Omental fat pad (tissue), 4 donors: ENCODE measurements around the gene MAGI1. TPM values are rescaled to one million over a fixed set of nuclear protein-coding genes. Genes with fewer than 3 reads are reported as not detected.
"Not testable (repeated sequence)": the region's sequence is repeated elsewhere in the genome, so short reads cannot be mapped to it uniquely, and the experiment has no call there.

Experiments used
- ATAC-seq: fragments of 150-250 bp; one replicate; pipeline ENCODE4 v1.9.1; 2016; ENCODE audit warnings: mild to moderate bottlenecking, moderate library complexity; ENCODE audit not compliant: low FRiP score
- DNase-seq: peaks from one replicate; pipeline ENCODE4 v3.0.0-alpha.2; 2019; ENCODE audit warnings: low spot score
- CTCF ChIP-seq, 3 donors: fragments of 450-650 bp; IDR thresholded peaks; one replicate each; pipeline ENCODE4 v1.5.1; 2016 to 2017; ENCODE audit warnings: antibody characterized with exemption in 3 of 3, mild to moderate bottlenecking in 3 of 3, moderate library complexity in 2 of 3
- total RNA-seq, 4 donors: library from RNA; depleted of rRNA; stranded (reverse); fragments of >200 nt; gene quantifications; one replicate each; pipeline ENCODE4 v1.1.0, GENCODE V29; 2016

MAGI1 gene
- total RNA-seq, 4 donors from 2014 or later: 22.9 to 38.8 (median 34.3) TPM

DNA sequence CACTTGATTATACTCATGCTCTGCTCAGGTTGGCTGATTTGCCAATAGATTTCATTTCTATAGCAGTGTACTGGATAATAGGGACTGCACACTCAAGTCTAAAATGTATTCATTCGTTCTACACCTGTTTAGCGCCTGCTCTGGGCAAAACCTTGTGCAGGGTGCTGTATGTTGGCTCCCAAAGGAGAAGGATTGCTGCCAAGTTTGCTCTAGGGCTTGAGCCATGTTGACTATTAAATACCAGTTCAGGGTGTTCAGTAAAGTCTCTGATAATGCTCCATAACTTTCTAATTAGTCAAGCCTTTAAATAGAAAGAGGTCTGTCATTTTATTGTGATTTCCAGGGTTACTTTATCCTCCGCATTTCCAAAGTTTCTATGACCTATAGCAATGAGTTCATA is 470.2 kb downstream of the MAGI1 start:
- no peak for DNase-seq
- no peak for ATAC-seq
- no peak for TF ChIP-seq CTCF (IDR thresholded peaks at IDR 0.05)

GRCh38 chr3:65565744-65566143 is 473.0 kb downstream of the MAGI1 start:
- not testable (repeated sequence) for ATAC-seq, DNase-seq

GRCh38 chr3:65564483-65564882 is 474.2 kb downstream of the MAGI1 start:
- ATAC-seq (no peak), DNase-seq (no peak)
- no peak for TF ChIP-seq CTCF (IDR thresholded peaks at IDR 0.05)

DNA sequence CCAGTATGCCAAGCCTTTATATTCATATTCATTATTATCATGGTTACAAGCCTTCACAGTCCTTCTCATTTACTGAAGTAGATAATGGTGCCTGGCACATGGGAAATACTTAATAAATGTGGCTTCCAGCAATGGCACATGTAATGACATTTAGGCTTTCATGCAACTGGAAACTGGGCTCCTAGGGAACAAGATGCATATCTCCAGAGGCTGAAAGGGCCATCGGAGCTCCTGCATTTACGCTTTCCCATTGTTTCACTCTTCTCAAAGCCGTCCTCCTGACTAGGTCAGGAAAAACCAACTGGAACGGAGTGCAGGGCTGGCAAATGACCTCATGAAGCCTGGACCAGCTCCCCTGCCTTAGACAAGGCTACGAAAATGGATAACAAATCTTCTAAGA is 474.9 kb downstream of the MAGI1 start:
- ATAC-seq (no peak), DNase-seq (no peak)

GRCh38 chr3:65562447-65562846 is 476.3 kb downstream of the MAGI1 start:
- TF ChIP-seq CTCF (IDR thresholded peaks at IDR 0.05): no peak
- ATAC-seq (no peak), DNase-seq (no peak)

More for the DNA sequence above, 474.9 kb downstream of the MAGI1 start:
- TF ChIP-seq CTCF (IDR thresholded peaks at IDR 0.05): no peak

DNA sequence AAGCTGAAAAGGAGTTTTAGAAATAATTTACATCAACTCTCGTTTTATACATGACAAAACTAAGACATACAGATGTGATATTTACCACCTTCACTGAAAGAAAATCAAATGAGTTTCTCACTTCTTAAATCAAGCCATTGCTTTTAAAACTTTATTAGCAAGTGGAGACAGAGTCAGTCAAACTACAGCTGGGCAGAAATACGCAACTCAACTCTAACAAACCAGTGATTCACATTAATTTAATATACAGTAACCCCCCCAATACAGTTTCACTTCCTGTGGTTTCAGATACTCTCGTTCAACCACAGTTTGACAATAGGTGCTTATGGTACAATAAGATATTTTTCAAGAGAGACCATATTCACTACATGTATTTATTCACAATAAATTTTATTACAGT is 477.1 kb downstream of the MAGI1 start:
- no peak for TF ChIP-seq CTCF (IDR thresholded peaks at IDR 0.05)
- DNase-seq (no peak), ATAC-seq (no peak)

DNA sequence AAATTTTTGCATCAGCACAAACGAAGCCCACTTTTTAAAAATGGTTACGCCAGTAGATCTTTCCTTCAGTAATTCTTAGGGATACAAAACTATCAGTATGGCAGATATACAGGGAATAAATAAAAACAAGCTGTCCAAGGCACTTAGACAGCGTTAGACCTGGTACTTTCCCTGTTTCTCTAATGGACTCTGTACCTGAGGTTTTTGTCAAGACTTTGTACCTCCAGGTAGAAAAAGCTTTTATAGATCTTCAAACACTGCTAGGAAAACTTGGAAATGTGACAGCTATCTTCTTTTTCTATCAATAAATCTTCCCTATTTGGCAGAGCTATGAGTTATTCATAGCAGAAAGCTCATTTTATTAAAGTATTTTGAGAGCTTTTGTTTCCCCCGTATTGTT is 477.8 kb downstream of the MAGI1 start:
- TF ChIP-seq CTCF (IDR thresholded peaks at IDR 0.05): no peak
- ATAC-seq (no peak), DNase-seq (no peak)

DNA sequence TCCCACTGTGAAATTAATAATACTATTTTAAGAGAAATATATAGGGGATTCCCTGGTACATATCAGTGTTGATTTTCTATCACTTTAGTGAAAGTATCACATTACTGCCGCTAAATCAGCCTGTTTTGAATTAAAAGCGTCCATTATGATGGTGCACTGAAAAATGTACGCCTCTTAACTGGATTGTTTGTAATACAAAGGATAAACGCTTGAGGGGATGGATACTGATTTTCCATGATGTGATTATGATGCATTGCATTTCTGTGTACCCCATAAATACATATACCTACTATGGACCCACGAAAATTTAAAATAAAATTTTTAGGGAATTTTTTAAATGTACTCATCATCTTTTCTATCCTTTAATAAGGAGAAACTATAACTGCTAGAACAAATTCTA is 478.6 kb downstream of the MAGI1 start:
- no peak for TF ChIP-seq CTCF (IDR thresholded peaks at IDR 0.05)
- no peak for ATAC-seq
- DNase-seq: no peak
